SH-SY5Y (cell line): Measurements from ENCODE around the gene NTRK2.

ENCODE experiments used
- GATA2 ChIP-seq: IDR thresholded peaks from 2 replicates; pipeline ENCODE4 v1.6.1; 2011; ENCODE audit warnings: mild to moderate bottlenecking, low read depth, low read length
- GATA3 ChIP-seq: IDR thresholded peaks from 2 replicates; pipeline ENCODE4 v1.6.1; 2011; ENCODE audit warnings: low read depth, mild to moderate bottlenecking, low read length, moderate library complexity

GRCh38 chr9:84793251-84793650 is 123.7 kb downstream of the NTRK2 start:
- no peak for TF ChIP-seq GATA2
- no peak for TF ChIP-seq GATA3
